B cell (primary cell): ENCODE measurements around the gene WNK1.

Experiments used
- EZH2 ChIP-seq: IDR thresholded peaks from 2 replicates; pipeline ENCODE4 v1.6.1; 2012; ENCODE audit warnings: borderline replicate concordance, low read depth, mild to moderate bottlenecking, moderate library complexity, low read length; ENCODE audit not compliant: insufficient read depth, poor library complexity, severe bottlenecking
- TF ChIP-seq, protein P1 (sequence below): fragments of 200-600 bp; IDR thresholded peaks from one replicate; pipeline ENCODE4 v1.8.0; 2022; ENCODE audit warnings: antibody characterized with exemption, mild to moderate bottlenecking

DNA sequence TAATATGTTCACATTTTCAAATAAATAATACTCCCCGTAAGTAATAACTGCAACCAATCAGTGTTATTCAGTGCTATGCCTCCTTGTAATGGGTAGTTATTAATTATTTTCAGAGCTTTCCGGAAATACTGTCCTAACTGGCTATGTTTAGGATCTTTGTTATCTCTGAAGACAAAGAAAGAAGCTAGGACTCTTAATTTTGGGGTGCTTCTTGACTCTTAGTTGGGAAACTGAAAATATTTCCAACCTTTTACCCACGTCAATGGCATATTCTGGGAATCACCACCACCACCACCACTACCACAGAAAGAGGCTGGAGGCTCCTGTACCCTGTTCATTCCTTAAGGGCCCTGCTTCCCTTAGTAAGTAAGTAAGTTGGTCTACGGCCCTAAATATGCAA, 158.0 kb downstream of the WNK1 start:
- no peak for TF ChIP-seq EZH2
- TF ChIP-seq, protein P1, sequence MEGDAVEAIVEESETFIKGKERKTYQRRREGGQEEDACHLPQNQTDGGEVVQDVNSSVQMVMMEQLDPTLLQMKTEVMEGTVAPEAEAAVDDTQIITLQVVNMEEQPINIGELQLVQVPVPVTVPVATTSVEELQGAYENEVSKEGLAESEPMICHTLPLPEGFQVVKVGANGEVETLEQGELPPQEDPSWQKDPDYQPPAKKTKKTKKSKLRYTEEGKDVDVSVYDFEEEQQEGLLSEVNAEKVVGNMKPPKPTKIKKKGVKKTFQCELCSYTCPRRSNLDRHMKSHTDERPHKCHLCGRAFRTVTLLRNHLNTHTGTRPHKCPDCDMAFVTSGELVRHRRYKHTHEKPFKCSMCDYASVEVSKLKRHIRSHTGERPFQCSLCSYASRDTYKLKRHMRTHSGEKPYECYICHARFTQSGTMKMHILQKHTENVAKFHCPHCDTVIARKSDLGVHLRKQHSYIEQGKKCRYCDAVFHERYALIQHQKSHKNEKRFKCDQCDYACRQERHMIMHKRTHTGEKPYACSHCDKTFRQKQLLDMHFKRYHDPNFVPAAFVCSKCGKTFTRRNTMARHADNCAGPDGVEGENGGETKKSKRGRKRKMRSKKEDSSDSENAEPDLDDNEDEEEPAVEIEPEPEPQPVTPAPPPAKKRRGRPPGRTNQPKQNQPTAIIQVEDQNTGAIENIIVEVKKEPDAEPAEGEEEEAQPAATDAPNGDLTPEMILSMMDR, result no peak
